Activated CD8-positive, alpha-beta memory T cell treated with anti-CD3 and anti-CD28 coated beads, Interleukin-2, amount 50 U/mL, for 48 hours (primary cell): Measurements from ENCODE around the gene GPR153.

Experiments used
- DNase-seq: peaks from one replicate; pipeline ENCODE4 v3.0.0-alpha.2; 2020

GPR153 gene

GRCh38 chr1:6247651-6248050 lies 13.2 kb downstream of the GPR153 start:
- no peak for DNase-seq

DNA sequence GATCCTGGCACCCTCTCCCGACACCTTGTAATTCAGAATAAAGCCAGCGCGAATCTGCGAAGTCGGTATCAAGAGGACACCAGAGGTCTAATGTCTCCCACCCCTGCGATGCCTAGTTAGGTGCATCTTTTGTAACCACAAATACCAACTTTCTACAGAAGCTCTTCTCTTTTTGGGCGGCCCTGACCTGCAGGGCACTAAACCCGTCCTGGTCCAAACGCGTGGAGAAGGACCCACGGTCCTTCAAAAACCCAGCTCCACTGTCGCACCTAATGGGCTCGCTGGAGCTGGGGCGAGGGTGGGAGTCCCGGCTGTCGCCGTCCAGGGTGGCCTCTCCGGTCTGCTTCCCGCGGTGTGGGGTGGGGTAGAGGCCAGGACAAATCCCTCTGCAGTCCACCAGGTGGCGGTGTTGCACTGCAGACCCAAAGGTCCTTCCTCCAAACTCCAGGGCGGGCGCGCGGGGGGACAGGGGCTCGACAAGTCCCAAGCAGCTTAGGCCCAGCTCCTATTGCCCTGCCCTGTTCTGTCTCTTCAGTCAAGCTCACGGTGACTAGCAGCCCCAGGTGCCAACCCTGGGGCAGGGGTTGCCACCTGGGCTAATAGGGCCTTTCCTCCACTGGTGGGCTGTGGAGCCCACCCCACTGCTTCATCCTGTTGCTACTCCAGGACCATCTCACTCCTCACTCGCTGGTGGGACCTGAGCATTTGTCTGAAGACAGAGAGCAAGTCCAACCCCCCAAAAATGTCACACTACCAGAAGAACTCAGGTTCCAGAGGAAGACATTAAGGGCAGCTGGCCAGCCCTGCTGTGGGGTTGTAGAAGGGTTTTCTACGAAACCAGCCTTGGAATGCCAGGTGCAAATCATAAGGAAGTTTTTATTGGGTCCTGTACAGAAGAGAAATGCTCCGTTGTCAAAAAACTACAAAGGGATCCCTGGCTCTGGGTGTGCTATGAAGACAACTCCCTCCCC lies 14.1 kb downstream of the GPR153 start:
- peak; percentile 94 for DNase-seq

DNA sequence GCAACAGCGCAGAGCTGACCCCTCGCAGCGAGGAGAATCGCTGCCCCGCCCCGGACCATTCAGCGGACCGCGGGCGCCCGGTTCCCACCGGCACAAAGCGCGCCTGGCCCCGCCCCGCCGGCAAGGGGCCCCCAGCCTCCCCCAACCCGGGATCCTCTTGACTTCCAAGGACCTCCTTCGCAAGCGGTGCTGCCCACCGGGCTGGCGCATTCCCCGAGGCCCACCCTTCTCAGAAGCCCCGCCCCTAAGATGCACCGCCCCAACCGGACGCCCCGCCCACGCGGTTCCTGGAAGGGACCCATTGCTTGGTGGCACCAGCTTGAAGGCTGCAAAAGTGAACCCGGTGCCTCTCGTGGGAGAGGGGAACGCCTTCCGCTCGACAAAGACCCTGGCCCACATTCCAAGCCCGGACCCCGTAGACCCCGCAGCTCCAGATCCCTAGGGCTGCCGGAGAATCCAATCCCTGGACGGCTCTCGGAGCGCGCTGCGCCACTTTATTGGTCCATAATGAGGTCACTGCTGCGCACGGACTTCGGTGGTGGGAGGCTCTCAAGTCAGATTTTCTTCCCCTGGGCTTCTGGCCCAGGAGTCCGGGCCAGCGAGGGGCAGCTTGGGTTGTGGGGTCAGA lies 14.9 kb downstream of the GPR153 start:
- peak; percentile 87 for DNase-seq

- peak; percentile 95 for DNase-seq
Observed at GRCh38 chr1:6245086-6245868, 15.6 kb downstream of the GPR153 start.

- DNase-seq: no peak
Observed at GRCh38 chr1:6244401-6245049, 16.4 kb downstream of the GPR153 start.

GRCh38 chr1:6243993-6244392 lies 16.9 kb downstream of the GPR153 start, which contains the start of gene HES3:
Gene HES3, plus strand, starts transcription at chr1:6244179. Its CDS starts 187 bp downstream, at chr1:6244366.
- DNase-seq: no peak

- no peak for DNase-seq
Observed at GRCh38 chr1:6243053-6243834, 17.7 kb downstream of the GPR153 start.

- DNase-seq: no peak
Observed at GRCh38 chr1:6241887-6242740, 18.8 kb downstream of the GPR153 start.

- DNase-seq: no peak
Observed at GRCh38 chr1:6241107-6241886, 19.6 kb downstream of the GPR153 start.

- DNase-seq: no peak
Observed at GRCh38 chr1:6239950-6240768, 20.7 kb downstream of the GPR153 start.

DNA sequence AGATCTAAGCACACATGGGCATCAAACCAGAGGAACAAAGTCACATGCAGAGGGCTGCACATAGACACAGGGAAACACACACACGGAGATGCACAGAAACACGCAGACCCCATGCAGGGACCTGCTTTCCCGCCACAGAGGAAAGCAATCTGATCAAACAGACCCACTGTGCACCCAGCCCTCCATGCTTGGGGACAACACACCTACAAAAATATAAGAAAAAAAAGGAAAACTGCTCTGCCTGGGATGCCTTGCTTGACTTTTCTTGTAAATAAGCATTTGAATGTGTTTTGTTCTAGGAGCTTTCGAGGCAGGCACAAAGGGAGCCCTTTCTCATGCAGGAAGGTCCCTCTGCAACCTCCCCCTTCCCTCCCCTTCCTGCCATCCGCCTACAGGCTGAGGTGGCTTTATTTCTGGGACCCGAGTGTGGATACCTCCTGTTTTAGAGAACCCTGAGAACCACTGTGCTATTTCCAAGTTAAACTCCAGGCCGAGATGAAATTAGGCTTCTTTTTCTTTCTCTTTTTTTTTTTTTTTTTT lies 21.6 kb downstream of the GPR153 start:
- DNase-seq: no peak

GRCh38 chr1:6237093-6237492 lies 23.8 kb downstream of the GPR153 start:
- no peak for DNase-seq

DNA sequence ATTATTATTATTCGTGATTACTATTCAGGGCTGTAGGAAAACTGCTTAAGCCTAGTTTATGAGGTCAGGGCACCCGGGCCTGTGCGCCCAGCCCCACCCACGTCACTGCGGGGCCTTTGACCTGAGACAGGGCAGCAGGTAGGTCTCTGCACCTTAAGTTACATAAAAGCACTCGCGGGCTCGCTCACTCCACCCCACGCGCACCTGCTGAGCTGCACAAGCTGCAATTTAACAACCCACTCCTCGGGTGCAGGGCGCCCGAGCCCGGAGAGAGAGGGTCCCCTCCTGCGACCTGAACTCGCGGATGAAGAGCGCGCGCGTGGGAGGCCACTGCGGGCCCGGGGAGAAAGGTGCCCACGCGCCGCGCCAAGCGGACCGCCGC lies 25.6 kb downstream of the GPR153 start:
- DNase-seq: peak; percentile 70

DNA sequence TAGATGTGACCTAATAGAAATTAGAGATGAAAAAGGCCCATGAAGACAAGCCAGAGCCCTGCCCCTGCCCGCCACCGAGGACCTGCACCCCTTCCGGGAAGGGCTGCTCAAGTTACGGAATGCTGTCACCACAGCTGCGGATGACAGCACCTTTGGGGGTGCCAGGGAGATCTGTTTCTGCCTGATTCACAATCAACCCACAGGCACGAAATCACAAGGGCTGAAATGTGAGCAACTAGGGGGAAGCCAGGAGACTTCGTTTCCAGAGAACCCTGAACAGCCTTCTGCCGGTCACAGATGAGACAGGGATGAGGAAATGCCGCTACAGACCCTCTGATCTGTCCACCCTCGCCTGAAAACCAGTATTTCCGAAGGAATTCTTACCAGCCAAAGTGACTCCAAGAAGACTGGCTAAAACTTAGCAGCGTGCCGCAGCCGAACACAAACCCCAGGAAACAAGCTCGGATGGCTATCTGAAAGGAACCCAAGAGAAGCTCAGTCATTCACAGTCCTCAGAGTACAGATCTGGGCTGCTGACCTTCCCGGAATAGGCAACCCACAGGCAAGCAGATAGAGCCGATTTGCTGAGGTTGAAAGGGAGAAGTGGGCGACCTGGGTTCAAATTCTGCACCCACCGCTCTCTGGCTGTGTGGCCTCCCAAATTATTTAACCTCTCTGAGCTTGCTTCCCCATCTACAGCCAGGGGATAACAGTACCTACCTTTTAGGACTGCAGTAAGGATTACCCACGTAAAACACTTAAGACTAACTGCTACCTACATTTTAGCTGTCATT lies 26.2 kb downstream of the GPR153 start:
- no peak for DNase-seq

GRCh38 chr1:6233376-6233775 lies 27.5 kb downstream of the GPR153 start:
- no peak for DNase-seq

- no peak for DNase-seq
Observed at GRCh38 chr1:6225651-6226050, 35.2 kb downstream of the GPR153 start.

DNA sequence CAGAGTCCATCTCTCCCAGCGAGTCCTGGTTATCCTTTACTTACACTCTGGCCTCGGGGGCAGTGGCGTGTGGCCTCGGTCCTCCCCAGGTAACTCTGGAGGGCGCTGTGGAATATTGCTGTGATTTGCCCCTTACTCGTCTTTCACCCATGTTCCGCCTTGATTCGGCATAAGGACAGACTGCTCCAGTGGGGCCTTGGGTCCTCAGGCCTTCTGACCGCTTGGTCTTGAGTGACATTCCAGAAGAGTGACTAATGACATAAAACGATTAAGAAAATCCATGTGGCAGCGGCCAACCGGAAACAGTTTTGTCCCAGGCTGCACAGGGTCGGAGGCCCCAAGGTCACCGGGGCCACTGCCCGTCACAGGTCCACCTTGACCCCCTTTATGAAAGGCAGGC lies 36.2 kb downstream of the GPR153 start:
- DNase-seq: no peak

DNA sequence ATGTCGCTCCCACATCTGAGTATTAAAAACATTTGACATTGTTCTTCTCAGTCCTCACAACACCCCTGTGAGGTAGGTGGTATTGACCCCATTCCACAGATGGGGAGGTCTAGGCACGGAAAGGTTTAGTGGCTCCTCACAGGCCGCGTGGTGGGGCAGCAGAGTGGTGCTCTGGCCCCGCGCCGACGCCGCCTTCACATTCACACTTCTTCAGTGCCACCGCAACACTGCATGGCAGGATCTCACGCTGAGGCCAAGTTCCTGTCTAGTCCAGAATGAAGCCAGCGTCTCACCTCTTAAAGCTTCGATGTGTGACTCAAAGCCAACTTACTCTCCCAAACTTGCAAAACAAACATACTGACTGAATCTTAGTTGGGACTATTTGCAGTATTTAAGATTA lies 37.3 kb downstream of the GPR153 start:
- DNase-seq: no peak
